ENCODE data around the gene FAAP100.
A peak's percentile ranks its signal among the peaks of the same experiment; 100 is the strongest.

FAAP100 gene

GRCh38 chr17:81564778-81565177 is 12.6 kb upstream of the FAAP100 start:
- no peak for DNase-seq (ENCODE audit: low read depth)
- TF ChIP-seq CTCF (conservative IDR thresholded peaks at IDR 0.05; ENCODE audit: control insufficient read depth, insufficient read depth, low read depth, low read length), result no peak
- H3K4me3 ChIP-seq (ENCODE audit: control insufficient read depth, low read depth, low read length), result no peak overlapping the region

GRCh38 chr17:81563861-81564586 is 11.9 kb upstream of the FAAP100 start:
- peak; percentile 86 for DNase-seq (ENCODE audit: low read depth)
- H3K4me3 ChIP-seq (ENCODE audit: control insufficient read depth, low read depth, low read length), result no peak overlapping the region
- no peak for TF ChIP-seq CTCF (conservative IDR thresholded peaks at IDR 0.05; ENCODE audit: control insufficient read depth, insufficient read depth, low read depth, low read length)

- TF ChIP-seq CTCF (conservative IDR thresholded peaks at IDR 0.05; ENCODE audit: control insufficient read depth, insufficient read depth, low read depth, low read length), result no peak
- peak; percentile 84 for DNase-seq (ENCODE audit: low read depth)
- H3K4me3 ChIP-seq (ENCODE audit: control insufficient read depth, low read depth, low read length), result no peak overlapping the region
These were observed 9.3 kb upstream of the FAAP100 start for GRCh38 chr17:81561494-81561885.

GRCh38 chr17:81558941-81559806 is 7.0 kb upstream of the FAAP100 start:
- no peak for DNase-seq (ENCODE audit: low read depth)
- H3K4me3 ChIP-seq (ENCODE audit: control insufficient read depth, low read depth, low read length), result no peak overlapping the region
- TF ChIP-seq CTCF (conservative IDR thresholded peaks at IDR 0.05; ENCODE audit: control insufficient read depth, insufficient read depth, low read depth, low read length), result peak; percentile 11

- TF ChIP-seq CTCF (conservative IDR thresholded peaks at IDR 0.05; ENCODE audit: control insufficient read depth, insufficient read depth, low read depth, low read length), result no peak
- no peak for DNase-seq (ENCODE audit: low read depth)
- H3K4me3 ChIP-seq (ENCODE audit: control insufficient read depth, low read depth, low read length), result no peak overlapping the region
These were observed 5.9 kb upstream of the FAAP100 start for GRCh38 chr17:81558115-81558468.

GRCh38 chr17:81557276-81558114 is 5.3 kb upstream of the FAAP100 start:
- TF ChIP-seq CTCF (conservative IDR thresholded peaks at IDR 0.05; ENCODE audit: control insufficient read depth, insufficient read depth, low read depth, low read length), result no peak
- H3K4me3 ChIP-seq (ENCODE audit: control insufficient read depth, low read depth, low read length), result no peak overlapping the region
- no peak for DNase-seq (ENCODE audit: low read depth)
